ENCODE data around the gene B3GALT6.
A peak's percentile ranks its signal among the peaks of the same experiment; 100 is the strongest.

Gene B3GALT6

DNA sequence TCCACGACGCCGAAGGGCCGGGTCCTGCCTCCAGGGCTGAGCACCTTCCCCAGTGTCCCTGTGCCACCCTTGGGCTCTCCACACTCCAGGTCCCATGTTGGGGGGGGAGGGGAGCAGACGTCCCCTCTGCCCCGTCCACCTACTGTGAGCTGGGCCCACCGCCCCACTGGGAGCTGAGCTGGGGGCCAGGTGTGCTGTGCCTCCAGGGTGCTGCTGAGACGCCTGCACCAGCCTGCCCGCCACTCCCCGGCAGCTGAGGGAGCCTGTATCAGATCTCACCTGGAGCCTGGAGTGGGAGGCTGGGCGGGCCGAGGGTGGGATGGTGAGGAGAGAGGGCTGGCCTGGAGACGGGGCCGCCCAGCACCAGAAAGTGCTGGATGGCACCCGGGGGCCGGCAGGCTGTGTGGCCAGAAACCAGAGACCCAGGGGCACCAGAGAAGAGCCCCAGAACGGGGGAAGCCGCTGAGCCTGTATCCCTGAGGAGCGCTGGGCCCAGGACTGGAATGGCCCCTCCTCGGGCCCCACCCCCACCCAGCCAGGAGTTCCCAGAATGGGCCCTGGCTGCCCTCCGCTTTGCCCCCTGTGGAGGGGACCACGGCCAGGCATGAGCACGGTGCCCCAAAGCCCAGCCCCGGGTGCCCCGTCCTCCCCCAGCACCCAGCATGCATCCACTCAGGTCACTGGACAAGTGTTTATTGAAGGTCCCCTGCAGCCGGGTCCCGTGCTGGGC, 29.0 kb upstream of the B3GALT6 start:
- no peak for DNase-seq

DNA sequence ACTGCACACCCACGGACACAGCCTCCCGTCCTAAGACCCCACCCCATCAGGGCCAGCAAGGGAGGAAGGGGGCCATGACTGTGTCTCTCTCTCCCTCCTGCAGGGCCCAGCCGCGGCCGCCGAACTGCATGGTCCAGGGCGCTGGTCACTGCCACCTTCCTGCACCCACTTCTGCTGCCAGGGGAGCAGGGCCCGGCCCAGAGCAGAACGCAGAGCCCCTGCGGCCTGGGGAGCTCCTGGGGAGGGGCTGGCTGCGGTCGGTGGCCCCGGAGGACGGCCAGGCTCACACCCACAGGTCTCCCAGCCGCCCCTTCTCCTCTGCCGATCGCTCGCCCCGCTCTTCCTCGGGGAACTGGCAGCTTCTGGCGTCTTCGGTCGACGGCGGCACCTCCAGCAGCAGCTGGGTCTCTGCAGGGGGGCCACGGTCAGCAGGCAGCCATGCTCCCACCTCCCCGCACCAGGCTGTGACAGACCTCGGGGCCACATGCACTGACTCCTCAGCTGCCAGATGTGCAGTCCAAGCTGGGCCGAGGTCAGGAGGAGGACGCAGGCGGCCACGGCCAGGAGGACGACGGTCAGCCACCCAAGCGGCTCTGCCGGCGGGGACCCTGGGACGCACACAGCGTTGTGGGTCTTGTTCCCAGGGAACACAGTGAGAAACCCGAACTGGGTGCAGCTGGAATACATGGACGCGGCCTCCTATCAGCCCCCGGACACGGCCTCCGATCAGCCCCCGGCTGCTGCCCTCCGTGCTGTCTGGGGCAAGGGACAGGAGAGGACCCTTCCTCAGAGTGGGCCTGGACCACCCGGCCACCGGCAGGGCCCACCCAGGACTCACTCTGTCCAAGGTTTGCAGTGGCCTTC, 28.2 kb upstream of the B3GALT6 start:
- no peak for DNase-seq

GRCh38 chr1:1204425-1204920, 27.6 kb upstream of the B3GALT6 start:
- no peak for DNase-seq

DNA sequence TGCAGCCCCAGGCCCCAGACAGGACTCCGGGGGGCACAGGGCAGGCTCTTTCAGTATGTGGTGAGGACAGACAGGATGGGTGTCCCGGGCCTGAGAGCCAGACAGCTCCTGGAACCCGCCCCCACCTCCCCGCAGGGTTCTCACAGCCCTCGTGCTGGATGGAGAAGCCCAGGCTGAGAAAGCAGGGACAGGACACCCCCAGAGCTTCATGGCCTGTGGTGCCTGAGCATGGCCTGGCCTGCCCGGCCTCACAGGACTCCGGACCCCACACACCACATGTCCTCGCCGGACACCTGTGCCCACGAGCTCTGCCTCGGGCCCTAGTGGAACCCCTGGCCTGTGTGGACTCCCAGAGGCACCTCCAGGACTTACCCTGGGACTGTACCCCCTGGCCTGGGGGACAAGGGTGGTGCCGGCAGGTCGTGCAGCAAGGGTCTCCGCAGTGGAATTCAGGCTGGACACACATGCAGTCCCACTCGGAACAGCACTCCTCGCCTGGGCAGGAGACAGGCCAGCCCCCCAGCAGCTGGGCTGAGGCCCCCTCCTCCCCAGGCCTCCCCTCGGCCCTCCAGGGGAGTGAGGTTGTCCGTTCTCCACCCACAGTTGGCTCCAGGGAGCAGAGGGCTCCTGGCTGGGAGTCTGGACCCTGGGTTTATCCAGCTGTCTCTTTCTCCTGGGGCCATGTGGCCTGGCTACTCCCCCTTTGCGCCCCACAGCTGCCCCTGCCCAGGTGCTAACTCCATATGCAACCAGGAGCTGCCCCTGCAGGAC, 26.9 kb upstream of the B3GALT6 start:
- no peak for DNase-seq

DNA sequence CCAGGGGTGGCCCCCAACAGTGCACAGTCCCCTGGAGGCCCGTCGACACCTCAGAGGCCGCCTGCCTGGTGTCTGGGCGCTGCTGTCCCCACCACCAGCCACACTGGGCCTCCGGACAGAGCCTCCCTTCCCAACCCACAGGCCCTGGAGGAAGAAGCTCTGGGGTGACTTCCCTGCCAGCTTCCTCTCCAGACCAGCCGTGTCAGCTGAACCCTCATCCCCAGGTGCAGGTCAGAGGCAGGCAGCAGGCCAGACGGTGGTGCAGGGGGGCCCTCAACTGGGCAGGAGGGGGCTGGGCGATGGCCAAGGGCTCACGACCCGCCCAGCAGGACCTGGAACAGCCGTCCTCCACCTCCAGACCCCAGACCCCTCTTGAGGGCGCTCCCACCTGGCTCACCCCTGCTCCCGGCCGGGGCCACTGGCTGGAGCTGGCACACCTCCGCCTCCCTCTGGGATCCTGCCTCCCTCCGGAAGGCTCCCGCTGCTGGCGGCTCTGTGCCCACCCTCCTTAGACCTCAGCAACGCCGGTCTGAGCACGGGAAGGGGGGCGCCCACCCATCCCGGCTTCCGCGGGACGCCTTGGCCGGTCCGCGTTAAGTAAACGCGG, 26.2 kb upstream of the B3GALT6 start:
- DNase-seq = no peak

GRCh38 chr1:1206376-1206965, 25.6 kb upstream of the B3GALT6 start, which contains the start of gene TNFRSF18:
Gene TNFRSF18 (minus strand): TSS chr1:1206592. CDS start chr1:1206571, 21 bp downstream.
- peak in 1 of 2 donors; percentile 57 for DNase-seq

DNA sequence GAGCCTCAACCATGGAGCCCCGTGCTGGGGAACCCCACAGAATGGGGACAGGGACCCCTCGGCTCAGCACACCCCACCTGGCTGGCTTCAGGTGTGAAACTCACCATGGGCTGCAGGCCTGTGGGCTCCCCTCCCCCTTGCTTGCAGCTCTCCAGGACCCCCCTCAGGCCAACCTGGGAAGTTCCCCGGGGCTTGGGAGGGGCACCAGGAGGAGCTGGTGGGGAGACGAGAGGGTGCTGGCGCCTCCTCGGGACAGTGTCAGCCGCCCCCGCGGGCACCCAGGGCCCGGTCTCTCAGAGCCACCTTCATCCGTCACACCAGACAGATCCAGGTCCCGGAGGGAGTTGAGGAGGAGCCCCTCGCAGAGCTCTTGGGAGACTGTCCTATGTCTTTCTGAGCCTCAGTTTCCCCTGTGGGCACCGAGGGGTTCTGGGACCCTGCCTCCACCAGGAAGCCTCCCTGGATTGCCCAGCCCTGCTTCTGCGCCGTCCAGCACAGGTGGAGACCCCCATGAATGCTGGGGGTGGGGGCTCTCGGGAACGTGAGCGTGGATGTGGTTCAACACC, 25.0 kb upstream of the B3GALT6 start:
- DNase-seq = no peak

DNA sequence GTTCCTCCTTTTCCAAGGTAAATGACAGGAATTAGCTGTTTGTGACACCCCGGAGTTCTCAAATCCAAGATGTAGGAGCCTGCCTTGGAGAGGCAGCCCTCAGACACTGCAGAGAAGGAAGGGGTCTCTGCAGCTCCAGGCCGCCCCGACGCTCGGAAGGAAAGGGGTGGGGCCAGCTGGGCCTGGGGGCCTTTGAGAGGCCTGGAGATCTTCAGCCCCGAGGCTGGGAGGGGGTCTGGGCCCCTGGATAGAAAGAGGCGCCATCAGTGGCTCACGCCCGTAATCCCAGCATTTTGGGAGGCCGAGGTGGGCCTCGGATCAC, 24.5 kb upstream of the B3GALT6 start:
- DNase-seq = no peak

GRCh38 chr1:1208713-1209433, 23.2 kb upstream of the B3GALT6 start:
- DNase-seq = peak; percentile 34 to 66

- no peak for DNase-seq
Measured at GRCh38 chr1:1210726-1211540, 21.1 kb upstream of the B3GALT6 start.

- DNase-seq = no peak
Measured at GRCh38 chr1:1211541-1212441, 20.2 kb upstream of the B3GALT6 start.

DNA sequence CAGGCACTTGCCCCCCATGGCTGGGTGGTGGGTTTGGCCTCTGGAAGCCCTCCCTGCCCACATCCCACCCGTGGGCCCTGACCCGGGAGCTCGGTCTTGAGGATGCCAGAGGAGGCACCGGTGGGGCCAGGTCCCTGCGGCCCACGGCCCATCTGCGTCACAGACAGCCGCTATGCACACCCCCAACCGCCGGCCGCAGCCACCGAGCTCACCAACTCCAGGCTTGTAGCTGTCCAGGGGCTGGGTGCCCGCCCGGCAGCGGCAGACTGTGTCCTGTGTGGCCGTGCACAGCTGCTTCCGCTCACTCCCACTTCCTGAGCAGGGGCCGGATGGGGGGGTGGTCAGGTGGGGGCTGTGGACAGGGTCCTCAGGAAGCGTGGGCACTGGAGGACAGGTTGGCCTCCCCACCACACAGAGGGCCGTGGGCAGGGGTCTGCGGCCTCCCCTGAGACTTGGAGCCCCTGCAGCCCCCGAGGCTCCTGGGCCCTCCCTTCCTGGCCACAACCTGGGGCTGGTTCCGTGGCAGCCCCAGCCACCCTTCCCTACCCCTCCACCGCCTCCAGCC, 19.2 kb upstream of the B3GALT6 start:
- DNase-seq = peak; percentile 55 to 69

- DNase-seq = peak in 1 of 2 donors; percentile 62
Measured at GRCh38 chr1:1213345-1214265, 18.4 kb upstream of the B3GALT6 start, which contains the start of gene TNFRSF4. Gene TNFRSF4 (minus strand): TSS chr1:1214153. CDS start chr1:1214127, 26 bp downstream.

- DNase-seq = peak in 1 of 2 donors; percentile 63
Measured at GRCh38 chr1:1215080-1215676, 16.9 kb upstream of the B3GALT6 start.

DNA sequence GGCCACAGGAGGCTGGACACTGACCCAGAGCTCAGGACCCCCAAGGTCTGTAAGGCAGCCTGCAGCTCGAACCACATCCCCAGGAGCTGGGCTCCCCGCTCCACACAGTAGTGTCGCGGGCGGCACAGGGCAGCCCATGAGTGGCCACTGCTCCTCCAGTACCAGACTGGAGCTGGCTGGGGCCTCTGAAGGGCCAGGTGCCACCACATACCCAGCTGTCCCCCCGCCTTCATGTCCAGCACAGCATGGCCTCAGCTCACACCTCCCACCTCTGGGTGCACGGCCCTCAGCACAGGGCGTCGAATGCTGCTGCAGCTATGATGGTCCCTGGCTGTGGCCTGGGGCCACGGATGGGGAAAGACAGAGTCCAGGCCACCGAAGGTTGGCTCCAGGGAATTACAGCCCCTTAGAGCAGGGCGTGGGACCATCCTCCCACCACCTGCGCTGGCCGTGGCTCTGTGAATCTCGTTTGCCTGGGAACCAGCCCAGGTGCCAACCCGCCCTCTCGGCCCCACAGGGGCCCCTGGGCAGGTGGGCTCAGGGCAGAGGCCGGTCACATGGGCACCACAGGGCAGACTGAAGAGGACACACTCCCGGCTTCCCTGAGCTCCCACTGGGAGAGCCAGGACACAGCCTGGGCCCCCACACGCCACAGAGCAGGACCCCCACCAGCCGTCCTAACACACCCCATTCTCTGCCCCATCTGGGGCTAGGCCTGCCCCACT, 16.0 kb upstream of the B3GALT6 start:
- no peak for DNase-seq
